ENCODE data around the gene IDI2.

IDI2 gene

GRCh38 chr10:1020958-1021357, 4.7 kb downstream of the IDI2 start:
- H3K4me2 ChIP-seq (ENCODE audit: low read length) = no peak overlapping the region
- no peak overlapping the region for H3K4me3 ChIP-seq (ENCODE audit: low read length)
- no peaks in the 10 kb centered on the region for H3K4me1 ChIP-seq (ENCODE audit: control insufficient read depth, low read length)
- TF ChIP-seq CTCF (IDR thresholded peaks at IDR 0.05; ENCODE audit: low read depth, low read length, poor library complexity, severe bottlenecking) (no peak), EZH2phosphoT487 (IDR thresholded peaks at IDR 0.05; ENCODE audit: borderline replicate concordance, low read length) (no peak)
- peaks cover 11% of the 10 kb centered on the region for H3F3A ChIP-seq (ENCODE audit: control insufficient read depth, insufficient read depth)
- H4K20me1 ChIP-seq (ENCODE audit: control insufficient read depth, insufficient read depth, low read depth, low read length) = no peaks in the 10 kb centered on the region
- H3K27me3 ChIP-seq (ENCODE audit: control insufficient read depth, low read length) = no peaks in the 10 kb centered on the region
- H3K36me3 ChIP-seq (ENCODE audit: control insufficient read depth, low read length) = peaks cover 42% of the 10 kb centered on the region
- H3K9me3 ChIP-seq (ENCODE audit: control insufficient read depth, insufficient read depth, low read length) = no peaks in the 10 kb centered on the region
- H3K79me2 ChIP-seq (ENCODE audit: control insufficient read depth, low read length) = no peaks in the 10 kb centered on the region
- no peaks in the 10 kb centered on the region for H3K9me2 ChIP-seq (replicated peaks; ENCODE audit: control insufficient read depth, low read length)
- H3K27ac ChIP-seq (ENCODE audit: low read depth, low read length) = no peak overlapping the region

GRCh38 chr10:1020460-1020859, 5.2 kb downstream of the IDI2 start:
- H3K4me2 ChIP-seq (ENCODE audit: low read length) = no peak overlapping the region
- H3K79me2 ChIP-seq (ENCODE audit: control insufficient read depth, low read length) = no peaks in the 10 kb centered on the region
- no peak for TF ChIP-seq CTCF (IDR thresholded peaks at IDR 0.05; ENCODE audit: low read depth, low read length, poor library complexity, severe bottlenecking)
- no peak for TF ChIP-seq EZH2phosphoT487 (IDR thresholded peaks at IDR 0.05; ENCODE audit: borderline replicate concordance, low read length)
- no peaks in the 10 kb centered on the region for H4K20me1 ChIP-seq (ENCODE audit: control insufficient read depth, insufficient read depth, low read depth, low read length)
- H3K9me2 ChIP-seq (replicated peaks; ENCODE audit: control insufficient read depth, low read length) = no peaks in the 10 kb centered on the region
- H3K9me3 ChIP-seq (ENCODE audit: control insufficient read depth, insufficient read depth, low read length) = no peaks in the 10 kb centered on the region
- no peaks in the 10 kb centered on the region for H3K4me1 ChIP-seq (ENCODE audit: control insufficient read depth, low read length)
- H3K4me3 ChIP-seq (ENCODE audit: low read length) = no peak overlapping the region
- peaks cover 11% of the 10 kb centered on the region for H3F3A ChIP-seq (ENCODE audit: control insufficient read depth, insufficient read depth)
- peaks cover 46% of the 10 kb centered on the region for H3K36me3 ChIP-seq (ENCODE audit: control insufficient read depth, low read length)
- no peaks in the 10 kb centered on the region for H3K27me3 ChIP-seq (ENCODE audit: control insufficient read depth, low read length)
- H3K27ac ChIP-seq (ENCODE audit: low read depth, low read length) = no peak overlapping the region

GRCh38 chr10:1019362-1019761, 6.3 kb downstream of the IDI2 start:
- TF ChIP-seq EZH2phosphoT487 (IDR thresholded peaks at IDR 0.05; ENCODE audit: borderline replicate concordance, low read length) = no peak
- no peak for TF ChIP-seq CTCF (IDR thresholded peaks at IDR 0.05; ENCODE audit: low read depth, low read length, poor library complexity, severe bottlenecking)
- Histone ChIP-seq H3K4me2 (ENCODE audit: low read length) (no peak overlapping the region), H3K4me3 (ENCODE audit: low read length) (no peak overlapping the region), H3K27me3 (ENCODE audit: control insufficient read depth, low read length) (no peaks in the 10 kb centered on the region), H3K79me2 (ENCODE audit: control insufficient read depth, low read length) (no peaks in the 10 kb centered on the region), H4K20me1 (ENCODE audit: control insufficient read depth, insufficient read depth, low read depth, low read length) (no peaks in the 10 kb centered on the region), H3K27ac (ENCODE audit: low read depth, low read length) (no peak overlapping the region), H3K36me3 (ENCODE audit: control insufficient read depth, low read length) (peaks cover 56% of the 10 kb centered on the region), H3K4me1 (ENCODE audit: control insufficient read depth, low read length) (no peaks in the 10 kb centered on the region), H3K9me3 (ENCODE audit: control insufficient read depth, insufficient read depth, low read length) (no peaks in the 10 kb centered on the region), H3K9me2 (replicated peaks; ENCODE audit: control insufficient read depth, low read length) (no peaks in the 10 kb centered on the region), H3F3A (ENCODE audit: control insufficient read depth, insufficient read depth) (peaks cover 11% of the 10 kb centered on the region)

- H3K27me3 ChIP-seq (ENCODE audit: control insufficient read depth, low read length) = no peaks in the 10 kb centered on the region
- H3K9me3 ChIP-seq (ENCODE audit: control insufficient read depth, insufficient read depth, low read length) = no peaks in the 10 kb centered on the region
- H3K4me3 ChIP-seq (ENCODE audit: low read length) = no peak overlapping the region
- H3K27ac ChIP-seq (ENCODE audit: low read depth, low read length) = no peak overlapping the region
- H4K20me1 ChIP-seq (ENCODE audit: control insufficient read depth, insufficient read depth, low read depth, low read length) = no peaks in the 10 kb centered on the region
- peaks cover 8% of the 10 kb centered on the region for H3F3A ChIP-seq (ENCODE audit: control insufficient read depth, insufficient read depth)
- peaks cover 84% of the 10 kb centered on the region for H3K36me3 ChIP-seq (ENCODE audit: control insufficient read depth, low read length)
- H3K4me1 ChIP-seq (ENCODE audit: control insufficient read depth, low read length) = no peaks in the 10 kb centered on the region
- no peak overlapping the region for H3K4me2 ChIP-seq (ENCODE audit: low read length)
- H3K9me2 ChIP-seq (replicated peaks; ENCODE audit: control insufficient read depth, low read length) = no peaks in the 10 kb centered on the region
- no peaks in the 10 kb centered on the region for H3K79me2 ChIP-seq (ENCODE audit: control insufficient read depth, low read length)
- no peak for TF ChIP-seq EZH2phosphoT487 (IDR thresholded peaks at IDR 0.05; ENCODE audit: borderline replicate concordance, low read length)
- TF ChIP-seq CTCF (IDR thresholded peaks at IDR 0.05; ENCODE audit: low read depth, low read length, poor library complexity, severe bottlenecking) = no peak
Measured at GRCh38 chr10:1015688-1016087, 10.0 kb downstream of the IDI2 start.
